ENCODE results near the gene PRELP. TPM values are rescaled to one million over a fixed set of nuclear protein-coding genes. Genes with fewer than 3 reads are reported as not detected.
"Not testable (repeated sequence)": the region's sequence is repeated elsewhere in the genome, so short reads cannot be mapped to it uniquely, and the experiment has no call there.

The PRELP gene
- total RNA-seq, 4 donors from 2014 or later = 16.1 to 65.0 (median 20.7) TPM

- WGBS, 2 donors = 76 to 78% methylated on average over 9 of the region's 9 CpGs
- intact Hi-C loops (cut with DNase I; ENCODE audit: low total_unique reads) = loop anchor here (10.0 kb wide), 1 partner anchor 111 kb away; the partner anchor contains the start of gene ATP2B4
- H3K4me3 ChIP-seq (ENCODE audit: low read depth, poor library complexity, severe bottlenecking) = no peak overlapping the region
- no peak for DNase-seq (ENCODE audit: low spot score in 2 of 2)
- TF ChIP-seq CTCF (IDR thresholded peaks at IDR 0.05) (no peak), POLR2A (IDR thresholded peaks at IDR 0.05) (no peak)
Measured at GRCh38 chr1:203513585-203514031, 38.0 kb downstream of the PRELP start.

GRCh38 chr1:203516184-203516583 is 40.6 kb downstream of the PRELP start:
- intact Hi-C loops (cut with DNase I; ENCODE audit: low total_unique reads) = loop anchor here (10.0 kb wide), 1 partner anchor 109 kb away; the partner anchor contains the start of gene ATP2B4
- 90 to 97% methylated on average over 9 of the region's 9 CpGs for WGBS, 2 donors
- no peak for DNase-seq (ENCODE audit: low spot score in 2 of 2)
- no peak overlapping the region for H3K4me3 ChIP-seq (ENCODE audit: low read depth, poor library complexity, severe bottlenecking)
- TF ChIP-seq CTCF (IDR thresholded peaks at IDR 0.05) (no peak), POLR2A (IDR thresholded peaks at IDR 0.05) (no peak)

- DNase-seq (ENCODE audit: low spot score in 2 of 2) = no peak
- intact Hi-C loops (cut with DNase I; ENCODE audit: low total_unique reads) = loop anchor here (10.0 kb wide), 1 partner anchor 108 kb away; the partner anchor contains the start of gene ATP2B4
Measured at GRCh38 chr1:203516906-203517305, 41.3 kb downstream of the PRELP start.

GRCh38 chr1:203517426-203518110 is 42.0 kb downstream of the PRELP start:
- intact Hi-C loops (cut with DNase I; ENCODE audit: low total_unique reads) = loop anchor here (10.0 kb wide), 1 partner anchor 107 kb away; the partner anchor contains the start of gene ATP2B4
- no peak for DNase-seq (ENCODE audit: low spot score in 2 of 2)
- no peak overlapping the region for H3K4me3 ChIP-seq (ENCODE audit: low read depth, poor library complexity, severe bottlenecking)
- 63 to 80% methylated on average over 11 of the region's 11 CpGs for WGBS, 2 donors
- TF ChIP-seq POLR2A (IDR thresholded peaks at IDR 0.05) = no peak
- TF ChIP-seq CTCF (IDR thresholded peaks at IDR 0.05) = no peak

More at GRCh38 chr1:203516906-203517305, 41.3 kb downstream of the PRELP start:
- TF ChIP-seq CTCF (IDR thresholded peaks at IDR 0.05) (no peak), POLR2A (IDR thresholded peaks at IDR 0.05) (no peak)
- no peak overlapping the region for H3K4me3 ChIP-seq (ENCODE audit: low read depth, poor library complexity, severe bottlenecking)
- WGBS, 2 donors = 60 to 66% methylated on average over 5 of the region's 5 CpGs

GRCh38 chr1:203518139-203518538 is 42.5 kb downstream of the PRELP start:
- intact Hi-C loops (cut with DNase I; ENCODE audit: low total_unique reads) = loop anchor here (10.0 kb wide), 1 partner anchor 107 kb away; the partner anchor contains the start of gene ATP2B4
- not testable (repeated sequence) for DNase-seq (ENCODE audit: low spot score in 2 of 2); H3K4me3 ChIP-seq (ENCODE audit: low read depth, poor library complexity, severe bottlenecking)
- WGBS, 2 donors = 98 to 100% methylated on average over 4 of the region's 4 CpGs

- no peak overlapping the region for H3K4me3 ChIP-seq (ENCODE audit: low read depth, poor library complexity, severe bottlenecking)
- TF ChIP-seq POLR2A (IDR thresholded peaks at IDR 0.05) = no peak
- TF ChIP-seq CTCF (IDR thresholded peaks at IDR 0.05) = no peak
- 94 to 95% methylated on average over 7 of the region's 7 CpGs for WGBS, 2 donors
- no peak for DNase-seq (ENCODE audit: low spot score in 2 of 2)
- intact Hi-C loops (cut with DNase I; ENCODE audit: low total_unique reads) = loop anchor here (10.0 kb wide), 1 partner anchor 106 kb away; the partner anchor contains the start of gene ATP2B4
Measured at GRCh38 chr1:203518541-203518940, 42.9 kb downstream of the PRELP start.

All from lower leg skin (tissue), 4 donors.